GM12873 (cell line): ENCODE results near the gene CEACAM19.

Experiments
- TF ChIP-seq, protein P1 (sequence below): IDR thresholded peaks from 2 replicates; pipeline ENCODE4 v1.5.1; 2012; ENCODE audit warnings: low read depth, mild to moderate bottlenecking, moderate library complexity, low read length, control low read depth; ENCODE audit not compliant: insufficient read depth; ENCODE audit errors: missing control alignments

Gene CEACAM19

DNA sequence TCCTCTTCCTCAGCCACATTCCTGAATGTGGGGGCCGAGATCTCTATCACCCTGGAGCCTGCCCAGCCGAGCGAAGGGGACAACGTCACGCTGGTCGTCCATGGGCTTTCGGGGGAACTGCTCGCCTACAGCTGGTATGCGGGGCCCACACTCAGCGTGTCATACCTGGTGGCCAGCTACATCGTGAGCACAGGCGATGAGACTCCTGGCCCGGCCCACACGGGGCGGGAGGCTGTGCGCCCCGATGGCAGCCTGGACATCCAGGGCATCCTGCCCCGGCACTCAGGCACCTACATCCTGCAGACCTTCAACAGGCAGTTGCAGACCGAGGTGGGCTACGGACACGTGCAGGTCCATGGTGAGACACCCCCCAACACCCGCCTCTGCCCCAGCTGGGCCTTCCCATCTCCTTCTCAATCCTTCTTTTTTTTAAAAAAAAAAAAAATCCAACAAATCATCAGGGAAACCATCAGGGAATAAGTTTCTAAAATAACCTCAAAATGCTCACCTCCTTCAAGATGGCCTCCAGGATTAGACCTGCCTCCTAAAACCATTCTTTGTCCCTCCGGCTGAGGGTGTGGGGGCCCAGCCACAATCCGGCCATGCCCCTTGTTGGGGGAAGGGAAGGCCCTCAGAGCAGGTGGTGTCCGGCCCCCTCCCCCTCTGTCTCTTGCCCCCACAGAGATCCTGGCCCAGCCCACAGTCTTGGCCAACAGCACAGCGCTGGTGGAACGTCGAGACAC, 32.2 kb downstream of the CEACAM19 start:
- TF ChIP-seq, protein P1, sequence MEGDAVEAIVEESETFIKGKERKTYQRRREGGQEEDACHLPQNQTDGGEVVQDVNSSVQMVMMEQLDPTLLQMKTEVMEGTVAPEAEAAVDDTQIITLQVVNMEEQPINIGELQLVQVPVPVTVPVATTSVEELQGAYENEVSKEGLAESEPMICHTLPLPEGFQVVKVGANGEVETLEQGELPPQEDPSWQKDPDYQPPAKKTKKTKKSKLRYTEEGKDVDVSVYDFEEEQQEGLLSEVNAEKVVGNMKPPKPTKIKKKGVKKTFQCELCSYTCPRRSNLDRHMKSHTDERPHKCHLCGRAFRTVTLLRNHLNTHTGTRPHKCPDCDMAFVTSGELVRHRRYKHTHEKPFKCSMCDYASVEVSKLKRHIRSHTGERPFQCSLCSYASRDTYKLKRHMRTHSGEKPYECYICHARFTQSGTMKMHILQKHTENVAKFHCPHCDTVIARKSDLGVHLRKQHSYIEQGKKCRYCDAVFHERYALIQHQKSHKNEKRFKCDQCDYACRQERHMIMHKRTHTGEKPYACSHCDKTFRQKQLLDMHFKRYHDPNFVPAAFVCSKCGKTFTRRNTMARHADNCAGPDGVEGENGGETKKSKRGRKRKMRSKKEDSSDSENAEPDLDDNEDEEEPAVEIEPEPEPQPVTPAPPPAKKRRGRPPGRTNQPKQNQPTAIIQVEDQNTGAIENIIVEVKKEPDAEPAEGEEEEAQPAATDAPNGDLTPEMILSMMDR = no peak

DNA sequence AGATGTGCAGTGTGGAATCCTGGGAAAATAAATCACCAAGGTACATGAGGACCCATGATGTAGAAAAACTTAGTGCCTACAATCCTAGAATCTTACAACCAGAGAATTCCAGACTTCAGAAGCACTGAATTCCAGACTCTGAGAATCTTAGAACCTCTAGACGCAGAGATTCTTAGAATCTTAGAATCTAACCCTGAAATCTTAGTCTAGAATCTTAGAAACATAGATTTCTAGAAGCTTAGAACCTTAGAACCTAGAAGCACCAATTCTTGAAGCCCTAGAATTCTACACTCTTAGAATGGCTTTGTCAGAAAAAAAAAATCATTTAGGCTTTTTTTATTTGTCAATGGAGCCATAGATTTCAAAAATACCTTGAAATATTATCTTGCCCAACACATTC, 33.7 kb downstream of the CEACAM19 start:
- TF ChIP-seq, protein P1 = no peak

DNA sequence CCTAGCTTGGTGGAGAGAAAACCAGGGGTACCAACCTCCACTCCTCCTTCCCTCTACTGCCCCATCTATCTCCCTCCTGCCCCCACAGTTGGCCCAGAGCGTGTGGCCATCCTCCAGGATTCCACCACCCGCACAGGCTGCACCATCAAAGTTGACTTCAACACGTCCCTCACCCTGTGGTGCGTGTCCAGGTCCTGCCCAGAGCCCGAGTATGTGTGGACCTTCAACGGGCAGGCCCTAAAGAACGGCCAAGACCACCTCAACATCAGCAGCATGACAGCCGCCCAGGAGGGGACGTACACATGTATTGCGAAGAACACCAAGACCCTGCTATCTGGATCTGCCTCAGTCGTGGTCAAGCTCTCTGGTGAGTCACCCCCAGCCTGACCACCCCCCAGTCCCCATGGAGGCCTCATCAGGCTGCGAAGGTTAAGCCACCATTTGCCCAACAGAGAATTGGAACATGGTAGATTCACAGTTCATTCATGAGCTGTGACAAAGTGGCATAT, 34.3 kb downstream of the CEACAM19 start:
- TF ChIP-seq, protein P1 = no peak

DNA sequence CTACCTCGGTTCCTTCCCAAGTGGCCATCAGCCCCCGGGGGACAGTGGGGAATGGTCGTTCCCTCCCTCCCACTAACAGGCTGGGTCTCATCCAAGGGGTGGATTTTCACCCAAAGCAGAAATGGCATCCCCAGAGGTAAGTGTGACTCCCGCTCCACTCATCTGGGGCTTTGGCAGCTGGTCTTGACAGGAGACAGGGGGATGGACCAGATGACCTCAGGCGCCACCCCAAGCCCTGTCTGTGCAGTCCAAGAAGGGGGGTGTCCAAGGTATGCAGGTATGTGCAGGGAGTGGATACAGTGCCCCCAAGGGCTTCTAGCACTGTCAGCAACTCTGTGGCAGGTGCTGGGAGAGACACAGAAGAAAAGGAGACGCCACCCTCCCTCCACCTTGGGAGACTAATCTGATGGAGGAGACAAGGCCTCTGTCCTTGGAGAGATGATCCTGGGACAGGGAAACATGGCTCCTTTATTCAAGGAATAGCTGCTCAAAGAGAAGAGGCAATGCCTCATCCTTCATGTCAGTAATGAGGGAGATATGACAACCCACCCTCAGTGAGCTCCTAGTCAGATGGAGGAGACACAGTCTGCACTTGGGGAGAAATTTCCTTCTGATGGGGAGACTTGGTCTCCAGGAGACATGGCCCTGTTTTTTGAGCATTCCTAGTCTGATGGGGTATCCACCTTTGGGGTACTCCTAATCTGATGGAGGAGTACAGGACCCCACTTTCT, 35.4 kb downstream of the CEACAM19 start:
- TF ChIP-seq, protein P1 = no peak

DNA sequence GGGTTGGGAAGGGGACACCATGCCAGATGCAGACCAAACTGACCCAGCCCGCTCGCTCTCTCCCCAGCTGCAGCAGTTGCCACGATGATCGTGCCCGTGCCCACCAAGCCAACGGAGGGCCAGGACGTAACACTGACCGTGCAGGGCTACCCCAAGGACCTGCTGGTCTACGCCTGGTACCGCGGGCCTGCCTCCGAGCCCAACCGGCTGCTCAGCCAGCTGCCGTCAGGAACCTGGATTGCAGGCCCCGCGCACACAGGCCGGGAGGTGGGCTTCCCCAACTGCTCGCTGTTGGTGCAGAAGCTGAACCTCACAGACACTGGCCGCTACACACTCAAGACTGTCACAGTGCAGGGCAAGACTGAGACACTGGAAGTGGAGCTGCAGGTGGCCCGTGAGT, 36.5 kb downstream of the CEACAM19 start:
- TF ChIP-seq, protein P1 = no peak

DNA sequence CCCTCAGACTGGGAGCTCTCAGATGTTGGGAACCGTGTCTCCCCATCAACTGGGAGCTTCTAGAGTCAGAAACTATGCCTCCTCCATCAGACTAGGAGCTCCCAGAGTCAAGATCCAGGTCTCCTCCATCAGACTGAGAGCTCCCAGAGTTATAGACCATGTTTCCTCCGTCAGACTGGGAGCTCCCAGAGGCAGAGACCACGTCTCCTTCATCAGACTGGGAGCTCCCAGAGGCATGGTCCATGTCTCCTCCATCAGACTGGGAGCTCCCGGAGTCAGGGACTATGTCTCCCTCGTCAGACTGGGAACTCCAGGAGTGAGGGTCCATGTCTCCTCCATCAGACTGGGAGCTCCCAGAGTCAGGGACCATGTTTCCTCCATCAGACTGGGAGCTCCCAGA, 37.7 kb downstream of the CEACAM19 start:
- TF ChIP-seq, protein P1 = no peak

DNA sequence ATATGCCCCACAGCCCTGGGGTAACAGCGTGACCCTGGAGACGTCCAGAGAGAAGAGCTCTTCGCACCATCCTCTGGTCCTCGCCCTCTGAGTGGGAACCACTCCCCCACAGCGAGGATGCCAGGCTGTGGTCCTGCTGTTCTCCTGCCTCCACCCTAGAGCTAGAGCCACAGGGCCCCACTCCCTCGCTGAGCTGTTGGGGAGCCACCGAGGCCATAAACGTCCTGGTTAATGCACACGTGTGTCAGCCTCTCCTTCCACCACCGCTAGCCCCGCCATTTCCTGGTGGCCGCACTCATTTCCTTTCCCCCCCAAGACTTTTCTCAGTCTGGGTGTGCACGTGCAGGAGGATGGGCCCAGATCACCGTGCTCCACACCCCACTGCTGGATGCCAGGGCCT, 39.2 kb downstream of the CEACAM19 start:
- TF ChIP-seq, protein P1 = no peak
